IMR-90 (cell line): ENCODE results near the gene ARHGAP15. TPM values are rescaled to one million over a fixed set of nuclear protein-coding genes. Genes with fewer than 3 reads are reported as not detected.

Experiments used
- ATAC-seq: fragments of 200-7000 bp; cut with Tn5 transposase; 2 replicates; pipeline ENCODE4 v1.9.1; 2020; ENCODE audit warnings: low read depth, mild to moderate bottlenecking, moderate library complexity
- BruUV-seq: library from RNA; stranded (reverse); fragments of 400-500 nt; replicated peaks from 2 replicates; lab custom pipeline; 2021; lab: Mats Ljungman, UMichigan
- CTCF ChIA-PET: fragments of 300-600 bp; formaldehyde crosslinking; extraction: SDS; loops from one replicate; lab custom pipeline; 2021; ENCODE audit warnings: antibody characterized with exemption; lab: Yijun Ruan, JAX
- POLR2A ChIA-PET: fragments of 300-600 bp; sonication (Branson Sonifier 250); formaldehyde crosslinking; loops from one replicate; lab custom pipeline; 2022; ENCODE audit warnings: antibody characterized with exemption; ENCODE audit not compliant: unreplicated experiment; lab: Charles Lee
- DNase-seq: peaks from one replicate; pipeline ENCODE4 v3.0.0; 2013
- H2AFZ ChIP-seq: replicated peaks from 2 replicates; pipeline ENCODE3; 2013; ENCODE audit warnings: low read length, mild to moderate bottlenecking; ENCODE audit not compliant: poor library complexity
- H2AK5ac ChIP-seq: 2 replicates; pipeline ENCODE4 v1.6.1; 2013; ENCODE audit warnings: low read depth, low read length, inconsistent platforms
- H2AK9ac ChIP-seq: replicated peaks from 2 replicates; pipeline ENCODE3; 2013; ENCODE audit warnings: mild to moderate bottlenecking, low read depth, low read length, moderate library complexity; ENCODE audit not compliant: poor library complexity
- H2BK120ac ChIP-seq: 2 replicates; pipeline ENCODE4 v1.6.1; 2013; ENCODE audit warnings: low read depth, low read length, inconsistent platforms
- H2BK15ac ChIP-seq: 3 replicates; pipeline ENCODE4 v1.6.1; 2013; ENCODE audit warnings: low read depth, low read length, inconsistent platforms
- H2BK20ac ChIP-seq: 2 replicates; pipeline ENCODE4 v1.6.1; 2013; ENCODE audit warnings: low read depth, mild to moderate bottlenecking, inconsistent platforms, low read length, moderate library complexity
- H2BK5ac ChIP-seq: 2 replicates; pipeline ENCODE4 v1.6.1; 2013; ENCODE audit warnings: mild to moderate bottlenecking, low read depth, low read length, inconsistent platforms; ENCODE audit not compliant: poor library complexity, severe bottlenecking
- H3K14ac ChIP-seq: replicated peaks from 2 replicates; pipeline ENCODE4 v1.6.1; 2013; ENCODE audit warnings: low read depth, low read length, inconsistent platforms
- H3K18ac ChIP-seq: 2 replicates; pipeline ENCODE4 v1.6.1; 2013; ENCODE audit warnings: low read depth, low read length, control low read depth
- H3K23ac ChIP-seq: 2 replicates; pipeline ENCODE4 v1.6.1; 2013; ENCODE audit warnings: low read depth, low read length, inconsistent platforms
- H3K27ac ChIP-seq: 2 replicates; pipeline ENCODE4 v1.5.1; 2013; ENCODE audit warnings: mild to moderate bottlenecking, control low read depth, low read length; ENCODE audit not compliant: insufficient read depth
- H3K27me3 ChIP-seq: 2 replicates; pipeline ENCODE4 v1.6.1; 2013; ENCODE audit warnings: low read length; ENCODE audit not compliant: control insufficient read depth, insufficient read depth
- H3K36me3 ChIP-seq: 2 replicates; pipeline ENCODE4 v1.6.1; 2013; ENCODE audit warnings: low read length, mixed read lengths; ENCODE audit not compliant: control insufficient read depth, insufficient read depth
- H3K4ac ChIP-seq: 2 replicates; pipeline ENCODE4 v1.6.1; 2013; ENCODE audit warnings: low read depth, low read length, inconsistent platforms
- H3K4me1 ChIP-seq: 2 replicates; pipeline ENCODE4 v1.6.1; 2013; ENCODE audit warnings: low read length, mixed read lengths; ENCODE audit not compliant: control insufficient read depth, insufficient read depth
- H3K4me2 ChIP-seq: 2 replicates; pipeline ENCODE4 v1.6.1; 2013; ENCODE audit warnings: low read depth, mild to moderate bottlenecking, control low read depth, low read length, moderate library complexity
- H3K4me3 ChIP-seq: 2 replicates; pipeline ENCODE4 v1.5.1; 2013; ENCODE audit warnings: low read depth, mild to moderate bottlenecking, control low read depth, low read length, moderate library complexity; ENCODE audit not compliant: insufficient read depth
- H3K56ac ChIP-seq: 2 replicates; pipeline ENCODE4 v1.6.1; 2013; ENCODE audit warnings: low read length, inconsistent platforms; ENCODE audit not compliant: insufficient read depth; ENCODE audit errors: extremely low read depth
- H3K79me1 ChIP-seq, 2 experiments: 2 replicates each; pipeline ENCODE4 v1.6.1; 2013; ENCODE audit warnings: low read length in 2 of 2, inconsistent platforms in 1 of 2, low read depth in 1 of 2
- H3K9ac ChIP-seq: 2 replicates; pipeline ENCODE4 v1.6.1; 2013; ENCODE audit warnings: low read depth, low read length, control low read depth
- H3K9me1 ChIP-seq: 2 replicates; pipeline ENCODE4 v1.6.1; 2013; ENCODE audit warnings: low read length, inconsistent platforms; ENCODE audit not compliant: insufficient read depth
- H3K9me3 ChIP-seq: 2 replicates; pipeline ENCODE4 v1.6.1; 2013; ENCODE audit warnings: low read length; ENCODE audit not compliant: control insufficient read depth, insufficient read depth
- H4K20me1 ChIP-seq: 2 replicates; pipeline ENCODE4 v1.6.1; 2013; ENCODE audit warnings: low read length, inconsistent platforms; ENCODE audit not compliant: insufficient read depth
- H4K5ac ChIP-seq: 2 replicates; pipeline ENCODE4 v1.6.1; 2013; ENCODE audit warnings: mild to moderate bottlenecking, low read depth, low read length, control low read depth
- H4K8ac ChIP-seq, 2 experiments: 2 replicates each; pipeline ENCODE4 v1.6.1; 2013; ENCODE audit warnings: low read depth in 2 of 2, low read length in 2 of 2, control low read depth in 1 of 2, inconsistent platforms in 1 of 2
- H4K91ac ChIP-seq: 2 replicates; pipeline ENCODE4 v1.6.1; 2013; ENCODE audit warnings: low read depth, low read length, inconsistent platforms; ENCODE audit not compliant: insufficient read depth
- BHLHE40 ChIP-seq: fragments of 150-350 bp; IDR thresholded peaks from 2 replicates; pipeline ENCODE4 v1.6.1; 2016; ENCODE audit warnings: mild to moderate bottlenecking, low read depth, low read length
- CEBPB ChIP-seq: IDR thresholded peaks from 2 replicates; pipeline ENCODE4 v1.6.1; 2012; ENCODE audit warnings: low read depth, low read length, improper control_type of control experiment
- FOS ChIP-seq: fragments of 150-350 bp; IDR thresholded peaks from 2 replicates; pipeline ENCODE4 v1.6.1; 2016; ENCODE audit warnings: low read depth, low read length
- MAFK ChIP-seq: IDR thresholded peaks from 2 replicates; pipeline ENCODE4 v1.6.1; 2012; ENCODE audit warnings: low read depth, low read length, improper control_type of control experiment
- MAZ ChIP-seq: IDR thresholded peaks from 2 replicates; pipeline ENCODE4 v1.6.1; 2012; ENCODE audit warnings: low read depth, mild to moderate bottlenecking, low read length, improper control_type of control experiment, moderate library complexity, borderline replicate concordance
- MXI1 ChIP-seq: IDR thresholded peaks from 2 replicates; pipeline ENCODE4 v1.6.1; 2012; ENCODE audit warnings: low read depth, mild to moderate bottlenecking, low read length, moderate library complexity, borderline replicate concordance
- POLR2A ChIP-seq: IDR thresholded peaks from 2 replicates; pipeline ENCODE4 v1.6.1; 2012; ENCODE audit warnings: mild to moderate bottlenecking, low read depth, low read length
- RCOR1 ChIP-seq: IDR thresholded peaks from 2 replicates; pipeline ENCODE4 v1.6.1; 2012; ENCODE audit warnings: mild to moderate bottlenecking, low read length, improper control_type of control experiment; ENCODE audit not compliant: insufficient replicate concordance
- RFX5 ChIP-seq: IDR thresholded peaks from 2 replicates; pipeline ENCODE4 v1.8.0; 2012; ENCODE audit warnings: low read depth, mild to moderate bottlenecking, low read length, moderate library complexity
- SMC3 ChIP-seq: fragments of 150-350 bp; IDR thresholded peaks from 2 replicates; pipeline ENCODE4 v1.6.1; 2016; ENCODE audit warnings: low read depth, mild to moderate bottlenecking, antibody characterized with exemption, low read length, moderate library complexity
- WGBS, 2 experiments: methylation state at CpG; one replicate each; pipeline versions ENCODE4 v1.1.5 to v1.1.7; 2013; ENCODE audit warnings: missing lambda C conversion rate in 2 of 2; ENCODE audit not compliant: insufficient read length in 1 of 2; ENCODE audit errors: extremely low coverage in 2 of 2; 5-methylcytosine and 5-hydroxymethylcytosine counted together
- dilution Hi-C: fragments of 300-500 bp; cut with HindIII; formaldehyde crosslinking; loops from one replicate; pipeline ENCODE4 v1.14.3; 2018; ENCODE audit warnings: low sequenced_read_pairs; ENCODE audit not compliant: unreplicated experiment
- in situ Hi-C: fragments of 300-500 bp; cut with MboI; formaldehyde crosslinking; loops from 3 replicates; pipeline ENCODE4 v1.14.3; 2019; ENCODE audit warnings: low sequenced_read_pairs, inconsistent platforms, mixed read lengths
- intact Hi-C: fragments of 100-400 bp; cut with micrococcal nuclease; formaldehyde crosslinking; loops from 2 replicates; pipeline ENCODE4 v1.10.0; 2022
- polyA plus RNA-seq, 3 experiments: library from polyadenylated mRNA; depleted of rRNA; stranded (reverse); fragments of >200 nt; gene quantifications; 2 replicates each; pipeline ENCODE4 v1.2.3, GENCODE V29; 2012; ENCODE audit warnings: low replicate concordance in 1 of 3
- total RNA-seq: library from RNA; depleted of rRNA; stranded (reverse); fragments of >200 nt; gene quantifications from 2 replicates; pipeline ENCODE4 v1.2.3, GENCODE V29; 2012
- TF ChIP-seq, protein P1 (sequence below): conservative IDR thresholded peaks from 2 replicates; pipeline ENCODE4 v1.5.1; 2012; ENCODE audit warnings: mild to moderate bottlenecking, low read depth, low read length, improper control_type of control experiment
- TF ChIP-seq, protein P2 (sequence below): fragments of 150-350 bp; IDR thresholded peaks from 2 replicates; pipeline ENCODE4 v1.6.1; 2016; ENCODE audit warnings: low read depth, mild to moderate bottlenecking, low read length, moderate library complexity, borderline replicate concordance
- TF ChIP-seq, protein P3 (sequence below): fragments of 150-350 bp; IDR thresholded peaks from 2 replicates; pipeline ENCODE4 v1.6.1; 2017; ENCODE audit warnings: mild to moderate bottlenecking, antibody characterized with exemption, low read length, low read depth

The ARHGAP15 gene
- total and polyA plus RNA-seq, 2 of the 4 experiments (the other 2 are of a cell fraction): not detected

DNA sequence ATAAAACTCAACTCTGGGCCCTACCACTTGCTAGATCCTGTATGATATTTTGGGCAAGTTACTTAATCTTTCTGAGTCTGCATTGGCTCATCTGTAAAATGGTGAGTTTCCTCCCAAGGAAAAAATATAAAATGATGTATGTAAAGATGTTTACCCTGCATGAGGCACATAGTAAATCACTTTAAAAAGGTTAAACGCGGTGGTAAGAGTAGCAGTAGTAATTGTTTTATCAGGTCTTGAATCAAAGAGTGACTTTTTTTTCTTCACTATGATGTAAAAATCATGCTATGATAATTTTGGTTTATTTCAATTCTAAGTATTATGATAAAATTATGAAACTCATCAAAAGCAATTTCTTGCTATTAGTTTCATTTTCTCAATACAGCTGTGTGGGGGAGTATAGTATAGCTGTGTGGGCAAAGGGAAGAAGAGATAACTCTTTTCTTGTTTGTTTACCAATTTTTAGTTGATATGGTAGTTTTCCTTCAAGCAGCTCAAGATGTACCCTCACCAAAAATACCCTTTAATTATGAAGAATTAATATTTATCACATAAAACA is 10.7 kb downstream of the ARHGAP15 start:
- Histone ChIP-seq H2AK9ac (no peak overlapping the region), H2AK5ac (no peak overlapping the region), H3K4ac (no peak overlapping the region), H2BK120ac (no peak overlapping the region), H4K8ac (no peak overlapping the region), H4K20me1 (no peaks in the 10 kb centered on the region), H4K5ac (no peak overlapping the region), H3K4me2 (no peak overlapping the region), H2BK20ac (no peak overlapping the region), H2BK5ac (no peak overlapping the region), H3K9ac (no peak overlapping the region), H3K9me1 (no peaks in the 10 kb centered on the region), H3K4me3 (no peak overlapping the region), H3K27ac (no peak overlapping the region), H3K14ac (no peak overlapping the region), H3K18ac (no peak overlapping the region), H2AFZ (no peak overlapping the region), H3K23ac (no peak overlapping the region), H3K27me3 (peaks cover 3% of the 10 kb centered on the region), H3K36me3 (no peaks in the 10 kb centered on the region), H2BK15ac (no peak overlapping the region), H4K91ac (no peak overlapping the region), H3K9me3 (no peaks in the 10 kb centered on the region), H3K56ac (no peak overlapping the region), H3K4me1 (no peaks in the 10 kb centered on the region), H3K79me1 (no peaks in the 10 kb centered on the region)
- intact Hi-C loops (no loop called here), in situ Hi-C loops (no loop called here), dilution Hi-C loops (no loop called here)
- no TSS peak for BruUV-seq
- no peak for ATAC-seq
- no CpG with 5 or more reads among the region's 2 CpGs for WGBS, 2 experiments
- DNase-seq: no peak
- TF ChIP-seq MAZ (no peak), SMC3 (no peak), RFX5 (no peak), MAFK (no peak), CEBPB (no peak), MXI1 (no peak), POLR2A (no peak), RCOR1 (no peak), FOS (no peak), BHLHE40 (no peak)
- TF ChIP-seq, protein P1, sequence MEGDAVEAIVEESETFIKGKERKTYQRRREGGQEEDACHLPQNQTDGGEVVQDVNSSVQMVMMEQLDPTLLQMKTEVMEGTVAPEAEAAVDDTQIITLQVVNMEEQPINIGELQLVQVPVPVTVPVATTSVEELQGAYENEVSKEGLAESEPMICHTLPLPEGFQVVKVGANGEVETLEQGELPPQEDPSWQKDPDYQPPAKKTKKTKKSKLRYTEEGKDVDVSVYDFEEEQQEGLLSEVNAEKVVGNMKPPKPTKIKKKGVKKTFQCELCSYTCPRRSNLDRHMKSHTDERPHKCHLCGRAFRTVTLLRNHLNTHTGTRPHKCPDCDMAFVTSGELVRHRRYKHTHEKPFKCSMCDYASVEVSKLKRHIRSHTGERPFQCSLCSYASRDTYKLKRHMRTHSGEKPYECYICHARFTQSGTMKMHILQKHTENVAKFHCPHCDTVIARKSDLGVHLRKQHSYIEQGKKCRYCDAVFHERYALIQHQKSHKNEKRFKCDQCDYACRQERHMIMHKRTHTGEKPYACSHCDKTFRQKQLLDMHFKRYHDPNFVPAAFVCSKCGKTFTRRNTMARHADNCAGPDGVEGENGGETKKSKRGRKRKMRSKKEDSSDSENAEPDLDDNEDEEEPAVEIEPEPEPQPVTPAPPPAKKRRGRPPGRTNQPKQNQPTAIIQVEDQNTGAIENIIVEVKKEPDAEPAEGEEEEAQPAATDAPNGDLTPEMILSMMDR: no peak
- TF ChIP-seq, protein P2, sequence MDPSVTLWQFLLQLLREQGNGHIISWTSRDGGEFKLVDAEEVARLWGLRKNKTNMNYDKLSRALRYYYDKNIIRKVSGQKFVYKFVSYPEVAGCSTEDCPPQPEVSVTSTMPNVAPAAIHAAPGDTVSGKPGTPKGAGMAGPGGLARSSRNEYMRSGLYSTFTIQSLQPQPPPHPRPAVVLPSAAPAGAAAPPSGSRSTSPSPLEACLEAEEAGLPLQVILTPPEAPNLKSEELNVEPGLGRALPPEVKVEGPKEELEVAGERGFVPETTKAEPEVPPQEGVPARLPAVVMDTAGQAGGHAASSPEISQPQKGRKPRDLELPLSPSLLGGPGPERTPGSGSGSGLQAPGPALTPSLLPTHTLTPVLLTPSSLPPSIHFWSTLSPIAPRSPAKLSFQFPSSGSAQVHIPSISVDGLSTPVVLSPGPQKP: no peak
- TF ChIP-seq, protein P3, sequence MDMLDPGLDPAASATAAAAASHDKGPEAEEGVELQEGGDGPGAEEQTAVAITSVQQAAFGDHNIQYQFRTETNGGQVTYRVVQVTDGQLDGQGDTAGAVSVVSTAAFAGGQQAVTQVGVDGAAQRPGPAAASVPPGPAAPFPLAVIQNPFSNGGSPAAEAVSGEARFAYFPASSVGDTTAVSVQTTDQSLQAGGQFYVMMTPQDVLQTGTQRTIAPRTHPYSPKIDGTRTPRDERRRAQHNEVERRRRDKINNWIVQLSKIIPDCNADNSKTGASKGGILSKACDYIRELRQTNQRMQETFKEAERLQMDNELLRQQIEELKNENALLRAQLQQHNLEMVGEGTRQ: no peak
- ChIA-PET CTCF (interaction anchor here (0.6 kb wide), 1 partner anchor 34 kb away, joined by 3 read pairs; no protein-coding TSS in a partner anchor), POLR2A (no interaction called here)
